ENCODE results near the gene RAG1.
"Not testable (repeated sequence)": the region's sequence is repeated elsewhere in the genome, so short reads cannot be mapped to it uniquely, and the experiment has no call there.

RAG1 gene

GRCh38 chr11:36567694-36568093 lies at the start of gene RAG1:
TSS of gene RAG1 (plus strand) at chr11:36568007. CDS start at chr11:36573305, 5,298 bp downstream.
- no peak for DNase-seq (ENCODE audit: low spot score)
- no peak within 1 kb of the TSS for H3K4me3 ChIP-seq
- H3K27ac ChIP-seq = no peak within 1 kb of the TSS
- TF ChIP-seq CTCF (IDR thresholded peaks at IDR 0.05) = no peak

- TF ChIP-seq CTCF (IDR thresholded peaks at IDR 0.05) = no peak
- Histone ChIP-seq H3K4me3 (no peak overlapping the region), H3K27ac (no peak overlapping the region)
- DNase-seq (ENCODE audit: low spot score) = no peak
Observed at GRCh38 chr11:36530840-36531239, 37.0 kb upstream of the RAG1 start.

GRCh38 chr11:36532941-36533601 lies 34.7 kb upstream of the RAG1 start:
- TF ChIP-seq CTCF (IDR thresholded peaks at IDR 0.05) = no peak
- Histone ChIP-seq H3K4me3 (no peak overlapping the region), H3K27ac (no peak overlapping the region)
- no peak for DNase-seq (ENCODE audit: low spot score)

- Histone ChIP-seq H3K27ac (no peak overlapping the region), H3K4me3 (no peak overlapping the region)
- DNase-seq (ENCODE audit: low spot score) = no peak
- no peak for TF ChIP-seq CTCF (IDR thresholded peaks at IDR 0.05)
Observed at GRCh38 chr11:36534276-36534840, 33.4 kb upstream of the RAG1 start.

GRCh38 chr11:36540998-36541397 lies 26.8 kb upstream of the RAG1 start:
- DNase-seq (ENCODE audit: low spot score) = no peak
- TF ChIP-seq CTCF (IDR thresholded peaks at IDR 0.05) = no peak
- H3K27ac ChIP-seq = no peak overlapping the region

GRCh38 chr11:36550385-36551115 lies 17.3 kb upstream of the RAG1 start:
- Histone ChIP-seq H3K4me3 (no peak overlapping the region), H3K27ac (no peak overlapping the region)
- no peak for DNase-seq (ENCODE audit: low spot score)
- TF ChIP-seq CTCF (IDR thresholded peaks at IDR 0.05) = no peak

More at GRCh38 chr11:36540998-36541397, 26.8 kb upstream of the RAG1 start:
- no peak overlapping the region for H3K4me3 ChIP-seq

GRCh38 chr11:36557390-36557789 lies 10.4 kb upstream of the RAG1 start:
- H3K27ac ChIP-seq; DNase-seq (ENCODE audit: low spot score); H3K4me3 ChIP-seq: not testable (repeated sequence)

All from coronary artery (tissue), 2 donors.